K562 treated with DMSO at 1 percent for 24 hours (cell line): ENCODE data around the gene TNNT1. TPM values are rescaled to one million over a fixed set of nuclear protein-coding genes. Genes with fewer than 3 reads are reported as not detected.

Source experiments
- total RNA-seq: library from RNA; unstranded; fragments of 300-600 nt; gene quantifications from 2 replicates; pipeline ENCODE4 v1.2.3, GENCODE V29; 2022; ENCODE audit warnings: low read depth; ENCODE audit not compliant: insufficient read depth

The TNNT1 gene, protein sequence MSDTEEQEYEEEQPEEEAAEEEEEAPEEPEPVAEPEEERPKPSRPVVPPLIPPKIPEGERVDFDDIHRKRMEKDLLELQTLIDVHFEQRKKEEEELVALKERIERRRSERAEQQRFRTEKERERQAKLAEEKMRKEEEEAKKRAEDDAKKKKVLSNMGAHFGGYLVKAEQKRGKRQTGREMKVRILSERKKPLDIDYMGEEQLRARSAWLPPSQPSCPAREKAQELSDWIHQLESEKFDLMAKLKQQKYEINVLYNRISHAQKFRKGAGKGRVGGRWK
- 320 and 369 TPM in 2 replicates for total RNA-seq

DNA sequence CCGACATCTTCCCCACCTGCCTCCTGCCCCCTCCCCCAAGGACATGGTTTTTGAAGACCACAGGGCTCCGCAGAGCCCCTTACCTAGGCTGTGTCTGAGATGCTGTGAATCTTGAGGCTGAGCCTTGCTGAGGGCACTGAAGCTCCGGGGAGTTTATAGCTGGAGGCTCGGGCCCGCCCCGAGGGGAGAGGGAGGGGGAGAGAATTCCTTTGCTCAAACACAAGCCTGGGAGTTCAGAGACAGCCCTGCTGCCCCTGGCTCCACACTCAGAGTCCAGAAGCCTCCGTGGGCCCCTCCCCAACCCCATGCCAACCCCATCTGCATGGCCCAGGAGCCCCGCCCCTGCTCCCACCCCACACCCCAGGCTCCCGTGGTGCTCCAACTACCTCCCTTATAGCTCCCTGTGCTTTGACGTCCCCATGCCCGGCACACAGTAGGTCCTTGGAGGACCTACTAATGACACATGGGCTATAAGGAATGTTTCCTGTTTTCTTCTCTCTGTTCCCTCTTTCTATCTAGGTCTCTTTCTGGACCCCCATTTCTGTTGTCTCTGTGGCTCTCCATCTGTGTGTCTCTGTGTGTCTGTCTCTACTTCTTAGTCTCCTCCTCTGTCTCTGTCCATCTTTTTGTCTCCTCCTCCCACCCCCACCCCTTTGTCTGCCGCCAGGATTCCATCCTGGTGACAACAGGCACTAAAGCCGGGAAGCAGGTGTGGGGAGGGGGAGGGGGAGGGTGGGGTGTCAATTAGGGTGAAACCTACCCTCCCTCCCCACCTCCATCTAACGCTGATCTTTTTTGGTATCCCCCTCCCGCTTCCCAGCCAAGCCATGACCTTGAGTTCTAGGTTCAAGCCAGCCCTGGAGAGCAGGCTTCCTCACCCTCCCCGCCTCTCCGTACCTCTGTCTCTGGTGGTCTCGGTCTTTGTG, at the start of gene TNNT1:
TSS of gene TNNT1 (minus strand) at position 129 of the 926 bp plus-strand sequence. CDS start 2,049 bp downstream, outside the sequence.

DNA sequence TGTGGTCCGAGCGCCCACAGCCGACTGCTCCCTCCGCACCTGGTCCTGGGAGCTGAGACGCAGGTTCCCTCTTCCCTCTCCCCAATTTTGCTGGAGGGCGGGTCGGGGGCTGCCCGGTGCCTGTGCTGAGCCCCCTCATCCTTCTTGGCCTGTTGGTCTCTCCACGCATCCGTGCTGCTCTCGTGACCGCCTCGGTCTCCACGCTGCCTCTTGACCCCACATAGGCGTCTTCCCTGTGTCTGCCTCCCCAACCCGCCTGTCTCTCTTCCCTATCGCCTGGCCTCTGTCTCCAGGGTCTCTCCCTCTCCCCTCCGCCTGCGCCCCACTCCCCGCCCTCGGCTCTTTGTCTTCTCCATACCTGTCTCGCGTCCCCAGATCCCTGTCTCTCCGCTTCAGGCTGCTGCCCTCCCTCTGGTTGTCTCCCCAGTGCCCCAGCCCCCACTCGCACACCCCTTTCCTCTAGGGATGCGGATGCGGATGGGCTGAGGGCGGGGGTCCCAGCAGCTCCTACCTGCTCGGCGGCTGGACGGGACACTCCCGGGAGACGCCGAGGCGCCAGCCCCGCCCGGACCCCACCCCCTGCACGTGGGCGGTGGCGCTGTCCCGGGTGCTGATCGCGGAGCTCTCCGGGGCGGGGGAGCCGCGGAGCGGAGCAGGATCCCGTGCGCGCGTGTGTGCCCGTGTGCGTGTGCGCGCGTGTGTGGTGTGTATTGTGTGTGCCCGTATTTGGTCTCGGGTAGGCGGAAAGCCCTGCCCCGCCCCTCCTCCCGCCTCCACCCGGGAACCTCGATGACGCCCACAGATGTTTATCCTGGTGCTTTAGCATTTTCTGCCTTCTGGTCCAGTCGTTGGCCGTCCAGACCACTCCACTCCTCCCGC, 30.8 kb upstream of the TNNT1 start, which contains the start of gene SYT5:
TSS of gene SYT5 (minus strand) at position 684 of the 879 bp plus-strand sequence. CDS start 1,248 bp downstream, outside the sequence.

DNA sequence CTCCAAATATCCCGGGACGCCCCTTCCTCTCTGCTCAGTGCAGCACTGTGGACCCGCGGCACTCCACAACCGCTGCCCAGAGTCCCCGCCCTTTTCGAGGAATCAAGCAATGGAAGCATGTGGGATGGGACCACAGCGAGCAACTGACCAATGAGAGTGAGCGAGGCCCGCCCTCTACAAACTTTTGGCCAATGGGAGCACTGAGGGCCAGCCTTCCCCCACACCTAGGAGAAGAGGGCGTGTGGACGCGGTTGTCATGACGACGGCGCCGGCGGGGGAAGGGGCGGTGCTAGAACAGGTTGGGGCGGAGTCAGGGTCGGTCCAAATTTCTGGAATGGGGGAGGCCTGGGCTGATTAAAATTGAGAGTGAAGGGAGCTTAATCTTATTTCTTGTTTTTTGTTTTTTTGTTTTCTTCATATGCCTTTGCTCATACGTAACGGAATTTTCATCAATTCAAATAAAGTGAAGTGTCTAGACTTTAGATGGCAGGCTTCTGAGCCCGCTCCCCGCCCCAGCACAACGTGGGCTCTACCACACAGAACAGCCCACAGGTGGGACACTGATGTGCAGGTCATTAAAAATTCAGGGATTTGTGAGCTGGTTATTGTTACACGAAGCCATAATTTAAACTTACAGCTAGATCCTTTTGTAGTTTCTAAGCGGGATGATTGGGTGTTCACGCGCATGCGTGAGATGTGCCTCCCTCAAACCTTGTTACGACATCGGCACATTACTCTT, 17.7 kb upstream of the TNNT1 start, which contains the start of gene DNAAF3:
TSS of gene DNAAF3 (minus strand) at position 84 of the 739 bp plus-strand sequence. CDS start 200 bp downstream, outside the sequence.

DNA sequence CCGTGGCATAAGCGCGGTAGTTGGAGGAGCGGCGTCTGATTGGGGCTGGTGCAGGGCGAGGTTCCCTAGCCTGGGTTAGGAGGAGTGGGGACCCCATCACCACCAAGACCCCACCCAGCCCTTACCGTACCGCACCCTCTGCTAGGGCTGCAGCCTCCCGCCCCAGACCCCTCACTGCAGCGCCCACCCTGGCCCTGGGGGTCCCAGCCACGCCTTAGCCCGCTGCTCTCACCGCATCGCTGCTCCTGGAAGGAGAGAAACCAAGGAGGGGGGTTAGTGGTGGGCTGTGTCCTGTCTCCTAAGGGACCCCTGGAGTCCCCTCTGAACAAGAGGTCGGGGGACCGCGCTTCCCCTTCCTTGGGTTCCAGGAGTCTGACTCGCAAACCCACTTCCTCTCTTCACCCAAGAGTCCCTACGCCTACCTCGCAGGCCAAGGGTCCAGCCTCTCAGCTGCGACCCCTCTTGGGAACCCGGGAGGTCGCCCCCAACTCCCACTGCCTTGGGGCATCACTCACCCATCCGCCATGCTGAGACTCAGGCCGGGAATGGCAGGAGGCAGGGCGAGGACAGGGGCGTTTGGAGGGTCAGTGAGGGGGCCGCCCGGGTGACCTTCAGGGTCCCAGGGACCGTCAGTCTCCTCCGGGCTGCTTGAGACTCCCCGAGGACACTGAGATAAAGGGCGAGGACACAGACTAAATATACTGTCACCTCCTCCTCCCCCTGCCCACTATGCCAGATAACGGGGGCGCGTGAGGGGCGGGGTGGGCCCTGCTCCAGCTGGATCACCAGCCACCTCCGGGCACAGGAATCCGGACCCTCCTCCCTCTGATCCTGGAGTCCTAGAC, 8.3 kb upstream of the TNNT1 start, which contains the start of gene TNNI3:
TSS of gene TNNI3 (minus strand) at position 669 of the 845 bp plus-strand sequence. CDS start at position 526, 143 bp downstream.

DNA sequence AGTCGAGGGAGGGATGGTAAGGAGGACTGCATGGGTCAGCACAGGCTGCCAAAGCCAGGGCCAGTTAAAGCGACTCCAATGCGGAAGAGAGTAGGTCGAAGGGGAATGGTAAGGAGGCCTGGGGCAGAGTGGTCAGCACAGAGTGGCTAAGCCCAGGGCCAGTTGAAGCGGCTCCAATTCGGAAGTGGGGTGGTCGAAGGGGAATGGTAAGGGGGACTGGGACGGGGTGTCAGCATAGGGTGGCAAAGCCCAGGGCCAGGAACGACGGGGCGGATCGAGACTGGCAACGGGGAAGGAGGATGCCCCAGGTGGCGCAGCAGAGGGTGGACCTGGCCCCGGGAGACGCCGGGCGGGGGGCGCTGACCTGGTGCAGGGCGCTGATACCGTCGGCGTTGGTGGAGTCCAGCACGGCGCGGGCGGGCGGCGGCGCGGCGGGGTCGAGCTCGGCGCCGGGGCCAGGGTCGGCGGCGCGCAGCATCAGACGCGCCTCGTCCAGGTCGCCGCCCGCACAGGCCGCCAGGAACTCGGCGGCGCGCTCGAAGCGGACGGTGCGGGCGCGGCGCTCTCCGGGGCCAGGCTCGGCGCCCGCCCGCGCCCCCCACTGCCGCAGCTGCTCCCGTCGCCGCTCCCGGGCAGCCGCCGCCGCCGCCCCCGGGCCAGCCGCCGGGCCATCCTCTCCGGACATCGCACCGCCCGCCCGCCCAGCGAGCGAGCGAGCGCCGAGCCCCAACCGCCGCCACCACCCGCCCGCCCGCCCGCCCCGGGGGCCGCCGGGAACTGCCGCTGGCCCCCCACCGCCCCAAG, 31.9 kb downstream of the TNNT1 start, which contains the start of gene PPP1R12C:
TSS of gene PPP1R12C (minus strand) at position 779 of the 804 bp plus-strand sequence. CDS start at position 685, 94 bp downstream.

Other genes with a start within 250 kb of the TNNT1 start
- not detected in 2 replicates for gene NCR1, start 243.1 kb downstream of the TNNT1 start, total RNA-seq
- 0.13 TPM in 1 of 2 replicates, not detected in the other for gene NLRP7, start 201.7 kb downstream of the TNNT1 start, total RNA-seq
- gene NLRP2, start 182.8 kb downstream of the TNNT1 start, total RNA-seq: 36.5 and 37.5 TPM in 2 replicates
- 0.95 and 1.1 TPM in 2 replicates for gene GP6, start 110.9 kb downstream of the TNNT1 start, total RNA-seq
- 28.5 and 34.8 TPM in 2 replicates for gene RDH13, start 86.1 kb downstream of the TNNT1 start, total RNA-seq
- gene EPS8L1, start 73.3 kb downstream of the TNNT1 start, total RNA-seq: 15.6 and 19.8 TPM in 2 replicates
- gene PPP1R12C, start 31.6 kb downstream of the TNNT1 start, total RNA-seq: 102 TPM in 2 replicates
- 62.6 and 70.5 TPM in 2 replicates for gene TNNI3, start 8.5 kb upstream of the TNNT1 start, total RNA-seq
- 19.6 and 22.9 TPM in 2 replicates for gene DNAAF3, start 17.4 kb upstream of the TNNT1 start, total RNA-seq
- gene SYT5, start 31.1 kb upstream of the TNNT1 start, total RNA-seq: 7.9 and 9.6 TPM in 2 replicates
- 28.3 and 33.7 TPM in 2 replicates for gene PTPRH, start 60.3 kb upstream of the TNNT1 start, total RNA-seq
- 14.2 and 19.4 TPM in 2 replicates for gene TMEM86B, start 79.6 kb upstream of the TNNT1 start, total RNA-seq
- 109 and 112 TPM in 2 replicates for gene PPP6R1, start 109.8 kb upstream of the TNNT1 start, total RNA-seq
- 89.9 and 92.8 TPM in 2 replicates for gene HSPBP1, start 130.9 kb upstream of the TNNT1 start, total RNA-seq
- 7.4 and 8.4 TPM in 2 replicates for gene BRSK1, start 134.8 kb upstream of the TNNT1 start, total RNA-seq
- 3.5 and 3.8 TPM in 2 replicates for gene TMEM150B, start 176.1 kb upstream of the TNNT1 start, total RNA-seq
- gene KMT5C, start 190.7 kb upstream of the TNNT1 start, total RNA-seq: 71.4 and 83.5 TPM in 2 replicates
- gene COX6B2, start 205.5 kb upstream of the TNNT1 start, total RNA-seq: not detected in 2 replicates
- not detected in 2 replicates for gene GARIN5B, start 214.1 kb upstream of the TNNT1 start, total RNA-seq
- gene IL11, start 221.3 kb upstream of the TNNT1 start, total RNA-seq: not detected in 2 replicates
- not detected in 2 replicates for gene TMEM190, start 227.6 kb upstream of the TNNT1 start, total RNA-seq
- gene TMEM238, start 235.1 kb upstream of the TNNT1 start, total RNA-seq: 6.7 and 9.3 TPM in 2 replicates
- gene RPL28, start 236.7 kb upstream of the TNNT1 start, total RNA-seq: 3,982 and 4,146 TPM in 2 replicates